Measurements from ENCODE around the gene ARHGAP10. TPM values are rescaled to one million over a fixed set of nuclear protein-coding genes. Genes with fewer than 3 reads are reported as not detected.

The ARHGAP10 gene
- total RNA-seq, 2 donors from 2014 or later = 23.9 to 28.7 TPM

GRCh38 chr4:147837435-147837834, 105.5 kb downstream of the ARHGAP10 start:
- no peak for ATAC-seq
- Histone ChIP-seq H3K36me3 (replicated peaks in 1 of 2; ENCODE audit: insufficient read depth in 1 of 2, low read depth in 2 of 2) (no peaks in the 10 kb centered on the region), H3K27me3 (no peaks in the 10 kb centered on the region), H3K27ac (no peak overlapping the region), H3K9me3 (no peaks in the 10 kb centered on the region), H3K4me1 (no peaks in the 10 kb centered on the region), H3K4me3 (no peak overlapping the region)
- intact Hi-C loops (cut with DNase I) = no loop called here
- 45 to 50% methylated on average over 1 of the region's 1 CpG for WGBS, 2 donors
- TF ChIP-seq POLR2A (IDR thresholded peaks at IDR 0.05) = no peak
- TF ChIP-seq, protein P1, sequence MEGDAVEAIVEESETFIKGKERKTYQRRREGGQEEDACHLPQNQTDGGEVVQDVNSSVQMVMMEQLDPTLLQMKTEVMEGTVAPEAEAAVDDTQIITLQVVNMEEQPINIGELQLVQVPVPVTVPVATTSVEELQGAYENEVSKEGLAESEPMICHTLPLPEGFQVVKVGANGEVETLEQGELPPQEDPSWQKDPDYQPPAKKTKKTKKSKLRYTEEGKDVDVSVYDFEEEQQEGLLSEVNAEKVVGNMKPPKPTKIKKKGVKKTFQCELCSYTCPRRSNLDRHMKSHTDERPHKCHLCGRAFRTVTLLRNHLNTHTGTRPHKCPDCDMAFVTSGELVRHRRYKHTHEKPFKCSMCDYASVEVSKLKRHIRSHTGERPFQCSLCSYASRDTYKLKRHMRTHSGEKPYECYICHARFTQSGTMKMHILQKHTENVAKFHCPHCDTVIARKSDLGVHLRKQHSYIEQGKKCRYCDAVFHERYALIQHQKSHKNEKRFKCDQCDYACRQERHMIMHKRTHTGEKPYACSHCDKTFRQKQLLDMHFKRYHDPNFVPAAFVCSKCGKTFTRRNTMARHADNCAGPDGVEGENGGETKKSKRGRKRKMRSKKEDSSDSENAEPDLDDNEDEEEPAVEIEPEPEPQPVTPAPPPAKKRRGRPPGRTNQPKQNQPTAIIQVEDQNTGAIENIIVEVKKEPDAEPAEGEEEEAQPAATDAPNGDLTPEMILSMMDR (IDR thresholded peaks at IDR 0.05) = peak in 4 of 7 experiments; percentile 9 to 21 (median 14)
- DNase-seq = no peak

- H3K9me3 ChIP-seq = no peaks in the 10 kb centered on the region
- H3K4me1 ChIP-seq = no peaks in the 10 kb centered on the region
- intact Hi-C loops (cut with DNase I) = no loop called here
- ATAC-seq (no peak), DNase-seq (no peak)
- no peaks in the 10 kb centered on the region for H3K36me3 ChIP-seq (replicated peaks in 1 of 2; ENCODE audit: insufficient read depth in 1 of 2, low read depth in 2 of 2)
- no peak for TF ChIP-seq POLR2A (IDR thresholded peaks at IDR 0.05)
- TF ChIP-seq, protein P1 (IDR thresholded peaks at IDR 0.05) = no peak
- WGBS, 2 donors = 89 to 92% methylated on average over 1 of the region's 1 CpG
- H3K27me3 ChIP-seq = no peaks in the 10 kb centered on the region
- H3K4me3 ChIP-seq = no peak overlapping the region
- H3K27ac ChIP-seq = no peak overlapping the region
Measured at GRCh38 chr4:147837854-147838253, 106.0 kb downstream of the ARHGAP10 start.

- no peak overlapping the region for H3K27ac ChIP-seq
- intact Hi-C loops (cut with DNase I) = no loop called here
Measured at GRCh38 chr4:147839200-147839599, 107.3 kb downstream of the ARHGAP10 start.

GRCh38 chr4:147839663-147840062, 107.8 kb downstream of the ARHGAP10 start:
- Histone ChIP-seq H3K4me1 (no peaks in the 10 kb centered on the region), H3K27ac (no peak overlapping the region), H3K9me3 (no peaks in the 10 kb centered on the region), H3K27me3 (no peaks in the 10 kb centered on the region), H3K4me3 (no peak overlapping the region), H3K36me3 (replicated peaks in 1 of 2; ENCODE audit: insufficient read depth in 1 of 2, low read depth in 2 of 2) (no peaks in the 10 kb centered on the region)
- ATAC-seq (no peak), DNase-seq (no peak)
- intact Hi-C loops (cut with DNase I) = no loop called here
- 89 to 91% methylated on average over 3 of the region's 3 CpGs for WGBS, 2 donors
- TF ChIP-seq, protein P1 (IDR thresholded peaks at IDR 0.05) = no peak
- no peak for TF ChIP-seq POLR2A (IDR thresholded peaks at IDR 0.05)

More at GRCh38 chr4:147839200-147839599, 107.3 kb downstream of the ARHGAP10 start:
- Histone ChIP-seq H3K9me3 (no peaks in the 10 kb centered on the region), H3K4me3 (no peak overlapping the region), H3K36me3 (replicated peaks in 1 of 2; ENCODE audit: insufficient read depth in 1 of 2, low read depth in 2 of 2) (no peaks in the 10 kb centered on the region), H3K27me3 (no peaks in the 10 kb centered on the region), H3K4me1 (no peaks in the 10 kb centered on the region)
- DNase-seq = no peak
- no peak for TF ChIP-seq POLR2A (IDR thresholded peaks at IDR 0.05)
- TF ChIP-seq, protein P1 (IDR thresholded peaks at IDR 0.05) = no peak
- 90 to 91% methylated on average over 2 of the region's 2 CpGs for WGBS, 2 donors
- ATAC-seq = no peak
